OCI-LY3 (cell line): ENCODE data around the gene LIG3.

ENCODE experiments used
- CTCF ChIP-seq: fragments of 200-600, 300-600 bp; sonication (generic); IDR thresholded peaks from 2 replicates; pipeline ENCODE4 v1.5.1; 2014; ENCODE audit warnings: antibody characterized with exemption, low read length, low read depth
- EZH2phosphoT487 ChIP-seq: fragments of 200-600 bp; shearing (Covaris generic); IDR thresholded peaks from 2 replicates; pipeline ENCODE4 v1.6.1; 2018; ENCODE audit warnings: antibody characterized with exemption, mixed run types, low read depth

- TF ChIP-seq CTCF (no peak), EZH2phosphoT487 (no peak)
Observed at GRCh38 chr17:35011671-35012216, 31.4 kb downstream of the LIG3 start.
